Hepatocyte (in vitro differentiated cells): ENCODE data around the gene PAX7. TPM values are rescaled to one million over a fixed set of nuclear protein-coding genes. Genes with fewer than 3 reads are reported as not detected.

Experiments used
- DNase-seq: peaks from one replicate; pipeline ENCODE4 v3.0.0-alpha.2; 2016; ENCODE audit warnings: low spot score
- H2AFZ ChIP-seq: fragments of 200-600 bp; sonication (generic); 2 replicates; pipeline ENCODE4 v1.6.0; 2016; ENCODE audit warnings: antibody characterized with exemption, mild to moderate bottlenecking
- H3K27ac ChIP-seq: fragments of 200-600 bp; sonication (generic); 2 replicates; pipeline ENCODE4 v1.5.1; 2016; ENCODE audit warnings: mild to moderate bottlenecking
- H3K27me3 ChIP-seq: fragments of 200-600 bp; sonication (generic); 2 replicates; pipeline ENCODE4 v1.6.1; 2016
- H3K36me3 ChIP-seq: fragments of 200-600 bp; sonication (generic); replicated peaks from 2 replicates; pipeline ENCODE4 v1.5.1; 2016; ENCODE audit warnings: low read depth; ENCODE audit not compliant: insufficient read depth
- H3K4me1 ChIP-seq: fragments of 200-600 bp; sonication (generic); 2 replicates; pipeline ENCODE4 v1.5.1; 2016; ENCODE audit warnings: mild to moderate bottlenecking, moderate library complexity; ENCODE audit not compliant: insufficient read depth
- H3K4me2 ChIP-seq: fragments of 200-600 bp; sonication (generic); 2 replicates; pipeline ENCODE4 v1.6.0; 2016
- H3K4me3 ChIP-seq: fragments of 200-600 bp; sonication (generic); 2 replicates; pipeline ENCODE4 v1.5.1; 2016; ENCODE audit warnings: mild to moderate bottlenecking
- H3K79me2 ChIP-seq: fragments of 200-600 bp; sonication (generic); 2 replicates; pipeline ENCODE4 v1.6.0; 2017; ENCODE audit warnings: mild to moderate bottlenecking
- H3K9me2 ChIP-seq: fragments of 200-600 bp; sonication (generic); replicated peaks from 2 replicates; pipeline ENCODE4 v1.6.0; 2017; ENCODE audit warnings: mild to moderate bottlenecking; ENCODE audit not compliant: insufficient read depth
- H3K9me3 ChIP-seq: fragments of 200-600 bp; sonication (generic); 2 replicates; pipeline ENCODE4 v1.5.1; 2016; ENCODE audit warnings: low read depth, mild to moderate bottlenecking
- H4K20me1 ChIP-seq: fragments of 200-600 bp; sonication (generic); 2 replicates; pipeline ENCODE4 v1.6.0; 2016; ENCODE audit warnings: mild to moderate bottlenecking; ENCODE audit not compliant: insufficient read depth, poor library complexity, severe bottlenecking
- EZH2 ChIP-seq: fragments of 200-600 bp; sonication (generic); IDR thresholded peaks from 2 replicates; pipeline ENCODE4 v1.6.1; 2016; ENCODE audit warnings: antibody characterized with exemption, mild to moderate bottlenecking, borderline replicate concordance
- EZH2phosphoT487 ChIP-seq: fragments of 200-600 bp; sonication (generic); IDR thresholded peaks from one replicate; pipeline ENCODE4 v1.6.1; 2018; ENCODE audit warnings: antibody characterized with exemption, mild to moderate bottlenecking, low read depth, moderate library complexity; ENCODE audit not compliant: unreplicated experiment, severe bottlenecking
- WGBS: methylation state at CpG from one replicate; pipeline ENCODE4 v1.1.6; 2016; ENCODE audit warnings: low lambda C conversion rate; ENCODE audit errors: missing lambda C conversion rate; 5-methylcytosine and 5-hydroxymethylcytosine counted together
- polyA plus RNA-seq: library from polyadenylated mRNA; unstranded; fragments of >200 nt; fragmentation: Nextera tagmentation; extraction: Ambion mirVana; gene quantifications from 2 replicates; pipeline ENCODE4 v1.2.1, GENCODE V29; 2016
- total RNA-seq: library from RNA; depleted of rRNA; stranded (reverse); fragments of >200 nt; gene quantifications from 2 replicates; pipeline ENCODE4 v1.2.3, GENCODE V29; 2014
- TF ChIP-seq, protein P1 (sequence below): fragments of 200-600 bp; sonication (generic); IDR thresholded peaks from 2 replicates; pipeline ENCODE4 v1.5.1; 2016; ENCODE audit warnings: antibody characterized with exemption, mild to moderate bottlenecking; ENCODE audit not compliant: poor library complexity

Gene PAX7
- total and polyA plus RNA-seq, 2 experiments from 2014 or later = not detected

DNA sequence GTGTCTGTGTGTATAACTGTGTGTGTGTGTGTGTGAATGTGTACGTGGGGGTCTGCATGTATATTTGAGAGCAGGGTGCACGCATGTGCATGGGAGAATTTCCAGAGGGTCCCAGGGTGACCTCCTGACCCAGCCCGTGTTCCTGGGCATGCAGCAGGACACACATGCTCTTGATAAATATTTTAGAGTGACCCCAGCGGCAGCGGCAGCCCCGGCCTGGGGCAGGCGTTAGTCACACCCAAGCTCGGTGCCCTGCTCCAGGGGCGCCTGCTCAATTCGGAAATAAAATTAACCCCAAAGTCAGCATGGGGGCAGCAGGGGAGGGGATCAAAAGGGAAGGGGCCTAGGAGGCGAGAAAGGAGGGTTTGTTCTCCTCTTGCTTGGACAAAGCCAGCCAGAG lies 107.5 kb downstream of the PAX7 start:
- Histone ChIP-seq H3K4me1 (no peaks in the 10 kb centered on the region), H3K9me3 (no peaks in the 10 kb centered on the region), H3K36me3 (no peaks in the 10 kb centered on the region), H2AFZ (no peak overlapping the region), H3K79me2 (no peaks in the 10 kb centered on the region), H4K20me1 (no peaks in the 10 kb centered on the region), H3K4me2 (no peak overlapping the region), H3K27ac (no peak overlapping the region), H3K27me3 (peaks cover 16% of the 10 kb centered on the region), H3K9me2 (no peaks in the 10 kb centered on the region), H3K4me3 (no peak overlapping the region)
- WGBS = 67% methylated on average over 11 of the region's 11 CpGs
- TF ChIP-seq EZH2phosphoT487 (no peak), EZH2 (no peak)
- TF ChIP-seq, protein P1, sequence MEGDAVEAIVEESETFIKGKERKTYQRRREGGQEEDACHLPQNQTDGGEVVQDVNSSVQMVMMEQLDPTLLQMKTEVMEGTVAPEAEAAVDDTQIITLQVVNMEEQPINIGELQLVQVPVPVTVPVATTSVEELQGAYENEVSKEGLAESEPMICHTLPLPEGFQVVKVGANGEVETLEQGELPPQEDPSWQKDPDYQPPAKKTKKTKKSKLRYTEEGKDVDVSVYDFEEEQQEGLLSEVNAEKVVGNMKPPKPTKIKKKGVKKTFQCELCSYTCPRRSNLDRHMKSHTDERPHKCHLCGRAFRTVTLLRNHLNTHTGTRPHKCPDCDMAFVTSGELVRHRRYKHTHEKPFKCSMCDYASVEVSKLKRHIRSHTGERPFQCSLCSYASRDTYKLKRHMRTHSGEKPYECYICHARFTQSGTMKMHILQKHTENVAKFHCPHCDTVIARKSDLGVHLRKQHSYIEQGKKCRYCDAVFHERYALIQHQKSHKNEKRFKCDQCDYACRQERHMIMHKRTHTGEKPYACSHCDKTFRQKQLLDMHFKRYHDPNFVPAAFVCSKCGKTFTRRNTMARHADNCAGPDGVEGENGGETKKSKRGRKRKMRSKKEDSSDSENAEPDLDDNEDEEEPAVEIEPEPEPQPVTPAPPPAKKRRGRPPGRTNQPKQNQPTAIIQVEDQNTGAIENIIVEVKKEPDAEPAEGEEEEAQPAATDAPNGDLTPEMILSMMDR = no peak
- no peak for DNase-seq

DNA sequence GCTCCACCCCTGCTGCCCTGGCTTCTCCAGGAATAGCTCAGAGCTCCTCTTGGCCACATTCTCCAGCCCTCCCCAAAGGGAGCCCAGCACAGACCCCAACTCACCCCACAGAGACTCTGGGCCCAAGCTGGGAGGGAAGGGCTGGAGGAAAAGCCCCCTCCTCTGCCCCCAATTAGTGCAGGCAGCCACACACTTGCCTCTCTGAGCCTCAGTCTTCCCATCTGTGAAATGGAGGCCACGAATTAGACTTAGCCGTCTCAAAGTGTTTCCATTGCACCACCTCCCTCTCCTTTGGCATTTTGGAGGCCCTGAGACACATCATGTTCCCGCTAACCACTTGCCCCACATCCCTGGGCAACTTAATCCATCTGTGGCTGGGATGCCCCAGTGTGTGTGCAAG lies 108.0 kb downstream of the PAX7 start:
- no peak for DNase-seq
- TF ChIP-seq EZH2phosphoT487 = no peak
- TF ChIP-seq, protein P1 = no peak
- TF ChIP-seq EZH2 = no peak

DNA sequence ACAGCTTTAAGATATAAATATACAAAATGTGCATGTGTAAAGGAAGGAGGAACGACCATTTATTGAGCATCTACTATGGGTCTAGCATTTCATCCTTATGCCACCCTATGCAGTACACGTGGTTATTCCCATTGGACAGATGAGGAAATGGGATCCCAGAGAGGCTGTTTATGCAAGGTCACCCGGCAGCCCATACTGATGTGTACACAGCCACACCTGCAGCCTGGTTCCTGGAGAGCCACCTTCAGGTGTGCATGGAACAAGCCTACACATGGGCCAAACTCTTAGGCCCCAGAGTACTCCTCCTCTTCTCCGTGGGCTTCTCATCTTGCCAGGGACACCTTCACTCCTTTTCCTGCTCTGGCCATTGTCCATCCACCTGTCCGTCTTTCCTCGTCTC lies 108.8 kb downstream of the PAX7 start:
- 82% methylated on average over 6 of the region's 6 CpGs for WGBS
- TF ChIP-seq EZH2phosphoT487 = no peak
- TF ChIP-seq, protein P1 = no peak
- TF ChIP-seq EZH2 = no peak
- Histone ChIP-seq H3K9me3 (no peaks in the 10 kb centered on the region), H3K27ac (no peak overlapping the region), H3K4me3 (no peak overlapping the region), H2AFZ (no peak overlapping the region), H3K4me1 (no peaks in the 10 kb centered on the region), H4K20me1 (no peaks in the 10 kb centered on the region), H3K36me3 (no peaks in the 10 kb centered on the region), H3K79me2 (no peaks in the 10 kb centered on the region), H3K27me3 (peaks cover 10% of the 10 kb centered on the region), H3K9me2 (no peaks in the 10 kb centered on the region), H3K4me2 (no peak overlapping the region)
- DNase-seq = no peak

More for the DNA sequence above, 108.0 kb downstream of the PAX7 start:
- H3K4me2 ChIP-seq = no peak overlapping the region
- H3K4me1 ChIP-seq = no peaks in the 10 kb centered on the region
- no peaks in the 10 kb centered on the region for H4K20me1 ChIP-seq
- no peaks in the 10 kb centered on the region for H3K9me3 ChIP-seq
- H3K9me2 ChIP-seq = no peaks in the 10 kb centered on the region
- H3K4me3 ChIP-seq = no peak overlapping the region
- H3K79me2 ChIP-seq = no peaks in the 10 kb centered on the region
- H3K36me3 ChIP-seq = no peaks in the 10 kb centered on the region
- H3K27ac ChIP-seq = no peak overlapping the region
- no peak overlapping the region for H2AFZ ChIP-seq
- peaks cover 11% of the 10 kb centered on the region for H3K27me3 ChIP-seq
- WGBS = 96% methylated on average over 3 of the region's 3 CpGs

DNA sequence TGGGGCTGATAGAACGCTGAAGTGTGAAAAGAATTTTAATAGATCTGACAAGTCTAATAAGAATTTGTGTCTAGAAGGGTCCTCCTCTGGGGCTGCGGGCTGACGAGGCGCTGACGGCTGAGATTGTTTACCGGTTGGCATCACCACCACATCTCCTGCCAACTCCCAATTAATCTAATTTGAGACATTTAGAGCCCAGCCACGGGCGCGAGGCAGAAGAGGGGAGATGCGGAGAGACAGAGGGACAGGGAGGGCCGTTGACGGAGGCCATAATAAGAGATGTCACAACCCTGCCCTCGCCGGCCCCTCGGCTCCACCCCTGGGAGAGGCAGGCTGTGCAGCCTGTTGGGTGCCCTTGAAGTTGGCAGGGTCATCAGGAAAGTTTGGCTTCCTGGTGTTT lies 109.3 kb downstream of the PAX7 start:
- Histone ChIP-seq H3K9me3 (no peaks in the 10 kb centered on the region), H3K4me3 (no peak overlapping the region), H3K27ac (no peak overlapping the region), H3K4me2 (no peak overlapping the region), H3K36me3 (no peaks in the 10 kb centered on the region), H3K27me3 (peaks cover 9% of the 10 kb centered on the region), H3K4me1 (no peaks in the 10 kb centered on the region), H2AFZ (no peak overlapping the region), H3K9me2 (no peaks in the 10 kb centered on the region), H3K79me2 (no peaks in the 10 kb centered on the region), H4K20me1 (no peaks in the 10 kb centered on the region)
- TF ChIP-seq, protein P1 = no peak
- TF ChIP-seq EZH2 (no peak), EZH2phosphoT487 (no peak)
- DNase-seq = no peak
- WGBS = 91% methylated on average over 15 of the region's 15 CpGs
